ENCODE results near the gene ADCYAP1.

Gene ADCYAP1

GRCh38 chr18:910247-910646, 5.6 kb downstream of the ADCYAP1 start:
- no peak for DNase-seq (ENCODE audit: low spot score)

- DNase-seq (ENCODE audit: low spot score) = no peak
Measured at GRCh38 chr18:911025-911424, 6.4 kb downstream of the ADCYAP1 start.

GRCh38 chr18:911486-911885, 6.8 kb downstream of the ADCYAP1 start:
- DNase-seq (ENCODE audit: low spot score) = no peak

GRCh38 chr18:916562-916961, 11.9 kb downstream of the ADCYAP1 start:
- no peak for DNase-seq (ENCODE audit: low spot score)

GRCh38 chr18:919078-919477, 14.4 kb downstream of the ADCYAP1 start:
- DNase-seq (ENCODE audit: low spot score) = no peak

GRCh38 chr18:923144-923866, 18.6 kb downstream of the ADCYAP1 start:
- no peak for DNase-seq (ENCODE audit: low spot score)

GRCh38 chr18:924987-925386, 20.3 kb downstream of the ADCYAP1 start:
- no peak for DNase-seq (ENCODE audit: low spot score)

GRCh38 chr18:926946-927345, 22.3 kb downstream of the ADCYAP1 start:
- no peak for DNase-seq (ENCODE audit: low spot score)

- DNase-seq (ENCODE audit: low spot score) = no peak
Measured at GRCh38 chr18:933082-933481, 28.4 kb downstream of the ADCYAP1 start.

GRCh38 chr18:934518-935133, 30.0 kb downstream of the ADCYAP1 start:
- DNase-seq (ENCODE audit: low spot score) = no peak

- no peak for DNase-seq (ENCODE audit: low spot score)
Measured at GRCh38 chr18:936941-937340, 32.3 kb downstream of the ADCYAP1 start.

- no peak for DNase-seq (ENCODE audit: low spot score)
Measured at GRCh38 chr18:939166-939565, 34.5 kb downstream of the ADCYAP1 start.

GRCh38 chr18:939958-940357, 35.3 kb downstream of the ADCYAP1 start:
- no peak for DNase-seq (ENCODE audit: low spot score)

GRCh38 chr18:941331-941730, 36.7 kb downstream of the ADCYAP1 start:
- no peak for DNase-seq (ENCODE audit: low spot score)

GRCh38 chr18:944440-944839, 39.8 kb downstream of the ADCYAP1 start:
- no peak for DNase-seq (ENCODE audit: low spot score)

- DNase-seq (ENCODE audit: low spot score) = peak; percentile 32
Measured at GRCh38 chr18:949724-950631, 45.3 kb downstream of the ADCYAP1 start.

GRCh38 chr18:950882-951495, 46.3 kb downstream of the ADCYAP1 start:
- peak; percentile 7 for DNase-seq (ENCODE audit: low spot score)

GRCh38 chr18:955384-956066, 50.9 kb downstream of the ADCYAP1 start:
- DNase-seq (ENCODE audit: low spot score) = peak; percentile 3

- DNase-seq (ENCODE audit: low spot score) = peak; percentile 24
Measured at GRCh38 chr18:957829-958228, 53.2 kb downstream of the ADCYAP1 start.

GRCh38 chr18:959854-960253, 55.2 kb downstream of the ADCYAP1 start:
- DNase-seq (ENCODE audit: low spot score) = peak; percentile 2

All from ecto neural progenitor cell (in vitro differentiated cells).